GM12864 (cell line): ENCODE data around the gene NPHP4.

Experiments
- DNase-seq: peaks from one replicate; pipeline ENCODE4 v3.0.0-alpha.2; 2011; ENCODE audit warnings: low read depth
- H3K4me3 ChIP-seq: 2 replicates; pipeline ENCODE4 v1.5.1; 2011; ENCODE audit warnings: mild to moderate bottlenecking, low read depth, low read length, control low read depth
- TF ChIP-seq, protein P1 (sequence below): IDR thresholded peaks from 2 replicates; pipeline ENCODE4 v1.5.1; 2011; ENCODE audit warnings: low read depth, mild to moderate bottlenecking, moderate library complexity, low read length, control low read depth, inconsistent platforms; ENCODE audit errors: missing control alignments

Gene NPHP4

DNA sequence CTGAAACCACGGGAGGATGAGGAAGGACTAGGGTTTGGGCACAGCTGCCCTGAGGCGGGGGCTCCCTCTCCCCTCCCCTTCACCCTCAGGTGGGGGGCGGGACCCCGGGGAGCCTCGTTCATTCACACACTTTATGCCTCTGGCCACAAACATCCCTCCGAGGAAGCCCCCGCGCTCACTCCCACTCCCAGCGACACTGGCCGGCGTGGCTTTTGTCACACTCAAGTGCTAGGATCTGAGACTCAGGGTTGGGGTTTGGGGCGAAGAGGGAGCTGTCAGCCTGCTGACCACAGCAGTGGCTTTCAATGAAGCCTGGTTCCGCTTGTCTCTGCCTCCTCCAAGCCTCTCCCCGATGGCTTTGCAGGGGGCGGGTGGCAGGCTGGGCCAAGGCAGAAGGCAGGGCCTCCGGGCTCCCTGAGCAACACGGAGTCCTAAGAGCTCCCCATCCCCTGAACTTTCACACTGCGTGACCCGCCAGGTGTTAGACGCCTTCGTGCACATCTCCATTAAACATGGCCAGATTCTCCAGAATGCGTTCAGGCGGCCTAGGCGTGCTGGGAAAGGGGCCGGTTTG, 178.1 kb downstream of the NPHP4 start:
- TF ChIP-seq, protein P1, sequence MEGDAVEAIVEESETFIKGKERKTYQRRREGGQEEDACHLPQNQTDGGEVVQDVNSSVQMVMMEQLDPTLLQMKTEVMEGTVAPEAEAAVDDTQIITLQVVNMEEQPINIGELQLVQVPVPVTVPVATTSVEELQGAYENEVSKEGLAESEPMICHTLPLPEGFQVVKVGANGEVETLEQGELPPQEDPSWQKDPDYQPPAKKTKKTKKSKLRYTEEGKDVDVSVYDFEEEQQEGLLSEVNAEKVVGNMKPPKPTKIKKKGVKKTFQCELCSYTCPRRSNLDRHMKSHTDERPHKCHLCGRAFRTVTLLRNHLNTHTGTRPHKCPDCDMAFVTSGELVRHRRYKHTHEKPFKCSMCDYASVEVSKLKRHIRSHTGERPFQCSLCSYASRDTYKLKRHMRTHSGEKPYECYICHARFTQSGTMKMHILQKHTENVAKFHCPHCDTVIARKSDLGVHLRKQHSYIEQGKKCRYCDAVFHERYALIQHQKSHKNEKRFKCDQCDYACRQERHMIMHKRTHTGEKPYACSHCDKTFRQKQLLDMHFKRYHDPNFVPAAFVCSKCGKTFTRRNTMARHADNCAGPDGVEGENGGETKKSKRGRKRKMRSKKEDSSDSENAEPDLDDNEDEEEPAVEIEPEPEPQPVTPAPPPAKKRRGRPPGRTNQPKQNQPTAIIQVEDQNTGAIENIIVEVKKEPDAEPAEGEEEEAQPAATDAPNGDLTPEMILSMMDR, result no peak
- no peak for DNase-seq
- H3K4me3 ChIP-seq, result no peak overlapping the region

DNA sequence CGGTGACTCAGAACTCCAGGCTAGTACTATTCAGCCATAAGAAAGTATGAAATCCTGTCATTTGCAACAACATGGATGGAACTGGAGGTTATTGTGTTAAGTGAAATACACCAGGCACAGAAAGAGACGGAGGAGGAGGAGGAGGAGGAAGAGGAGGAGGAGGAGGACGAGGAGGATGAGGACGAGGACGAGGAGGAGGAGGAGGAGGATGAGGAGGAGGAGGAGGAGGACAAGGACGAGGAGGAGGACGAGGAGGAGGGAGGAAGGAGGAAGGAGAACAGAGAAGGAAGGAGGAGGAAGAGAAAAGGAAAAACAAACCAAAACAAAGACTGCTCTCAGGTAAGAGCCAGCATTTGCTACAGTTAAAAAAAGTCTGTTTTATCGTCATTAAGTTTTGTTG, 178.7 kb downstream of the NPHP4 start:
- TF ChIP-seq, protein P1, result no peak

More for the DNA sequence above, 178.7 kb downstream of the NPHP4 start:
- no peak overlapping the region for H3K4me3 ChIP-seq
- no peak for DNase-seq
